NCI-H2107 (cell line): ENCODE measurements around the gene DNMT3A.

Source experiments
- DNase-seq: peaks from one replicate; lab custom pipeline; 2025; lab: John Stamatoyannopoulos, UW

Gene DNMT3A

DNA sequence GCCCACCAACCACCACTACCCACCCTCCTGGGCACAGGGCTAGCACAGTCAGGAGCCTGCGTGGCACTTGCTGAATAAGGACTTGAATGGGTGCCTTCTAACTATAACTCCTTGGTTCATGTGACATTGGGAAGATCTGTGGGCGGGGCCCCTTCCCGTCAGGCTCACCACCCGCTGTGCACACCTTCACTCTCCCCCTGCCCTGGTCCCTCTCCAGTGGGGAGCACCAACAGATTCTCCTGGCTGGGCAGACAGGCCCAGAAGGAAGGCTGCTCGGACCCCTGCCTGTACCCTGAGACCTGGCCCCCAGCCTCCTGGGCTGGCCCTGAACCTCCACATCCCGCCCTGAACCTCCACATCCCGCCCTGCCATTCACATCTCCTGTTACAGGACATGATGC, 139.9 kb downstream of the DNMT3A start:
- DNase-seq, result no peak

- no peak for DNase-seq
Measured at GRCh38 chr2:25201265-25201664, 140.5 kb downstream of the DNMT3A start.

DNA sequence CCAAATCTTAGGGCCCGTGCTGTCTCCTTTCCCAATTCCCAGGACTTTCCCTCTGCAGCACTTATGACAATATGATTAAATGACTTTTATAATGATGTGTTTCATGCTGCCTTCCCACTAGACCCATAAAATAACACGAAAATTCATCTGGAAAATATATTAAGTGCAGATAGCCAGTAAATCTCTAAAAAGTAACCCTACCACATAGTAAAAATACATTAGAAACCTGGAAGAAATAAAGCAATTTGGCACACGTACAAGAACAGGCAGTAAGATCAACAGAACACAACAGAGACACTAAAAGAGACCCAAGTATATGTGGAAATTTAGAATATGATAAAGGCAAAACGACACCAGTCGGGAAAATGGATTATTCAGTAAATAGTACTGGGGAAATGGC, 143.1 kb downstream of the DNMT3A start:
- no peak for DNase-seq

DNA sequence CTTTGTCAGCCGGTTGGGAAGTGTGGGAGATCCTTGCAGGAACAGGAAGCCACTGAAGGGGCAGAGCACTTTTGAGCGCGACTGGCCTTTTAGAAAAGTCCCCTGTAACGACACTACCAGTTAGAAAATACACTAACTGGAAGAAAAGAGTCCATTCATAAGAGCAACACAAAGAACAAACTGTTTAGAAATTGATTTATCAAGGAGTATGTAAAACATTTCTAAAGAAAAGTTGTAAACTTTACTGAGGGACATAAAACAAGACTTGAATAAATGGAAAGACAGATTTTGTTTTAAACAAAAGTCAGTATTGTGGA, 143.6 kb downstream of the DNMT3A start:
- DNase-seq, result no peak

GRCh38 chr2:25197336-25198208, 144.2 kb downstream of the DNMT3A start:
- no peak for DNase-seq

DNA sequence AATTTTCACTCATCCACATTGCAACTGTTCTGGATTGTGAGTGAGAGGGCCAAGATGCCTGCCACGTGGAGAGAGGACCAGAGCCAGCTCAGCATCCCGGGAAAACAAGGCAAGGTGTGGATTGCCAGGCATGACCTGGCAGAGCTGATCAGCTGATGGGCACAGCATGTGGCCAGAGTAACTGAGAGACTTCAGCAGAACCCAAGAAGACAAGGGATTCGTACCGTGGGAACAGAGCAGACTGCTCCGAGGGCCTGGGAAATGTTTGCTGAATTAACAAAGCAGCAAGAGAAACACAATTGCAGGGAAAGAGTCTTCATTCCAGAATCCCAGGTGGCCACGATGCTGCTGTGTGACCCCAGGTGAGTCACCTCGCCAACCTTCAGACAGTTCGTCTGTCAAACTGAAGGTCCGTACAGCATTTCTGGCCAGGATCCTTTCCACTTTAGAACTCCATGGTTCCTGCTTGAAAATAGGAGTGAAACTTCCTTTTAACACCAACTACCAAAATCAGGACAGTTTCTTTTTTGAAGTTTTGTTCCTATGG, 147.1 kb downstream of the DNMT3A start:
- no peak for DNase-seq

DNA sequence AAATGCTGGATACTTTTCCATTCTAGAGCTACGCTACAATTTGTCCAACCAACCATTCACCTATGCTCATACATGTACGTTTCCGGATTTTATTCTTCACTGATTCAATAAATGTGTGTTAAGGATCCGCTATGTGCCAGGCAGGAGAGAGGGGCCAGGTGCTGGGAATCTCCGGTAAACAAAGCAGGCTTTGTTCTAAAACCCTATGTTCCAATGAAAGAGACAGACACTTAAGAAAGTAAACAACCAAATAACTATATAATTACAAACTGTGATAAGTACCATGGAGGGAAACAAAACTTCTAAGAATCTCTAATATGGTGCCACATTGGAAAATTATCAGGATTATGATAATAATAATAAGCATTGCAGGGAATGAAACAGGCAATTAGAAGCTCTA, 151.2 kb downstream of the DNMT3A start:
- no peak for DNase-seq

DNA sequence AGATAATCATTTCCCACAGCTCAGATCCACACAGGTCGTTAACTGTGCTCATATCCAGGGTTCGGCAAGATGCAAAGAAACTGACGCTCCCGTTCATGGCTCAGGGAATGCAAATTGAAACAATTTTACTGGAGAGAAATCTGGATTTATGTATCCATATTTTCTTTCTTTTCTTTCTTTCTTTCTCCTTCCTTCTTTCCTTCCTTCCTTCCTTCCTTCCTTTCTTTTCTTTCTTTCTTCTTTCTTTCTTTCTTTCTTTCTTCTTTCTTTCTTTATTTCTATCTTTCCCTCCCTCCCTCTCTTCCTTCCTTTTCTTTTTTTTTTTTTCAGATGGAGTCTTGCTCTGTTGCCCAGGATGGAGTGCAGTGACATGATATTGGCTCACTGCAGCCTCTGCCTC, 153.3 kb downstream of the DNMT3A start:
- no peak for DNase-seq

GRCh38 chr2:25187729-25188350, 153.9 kb downstream of the DNMT3A start:
- DNase-seq, result no peak

DNA sequence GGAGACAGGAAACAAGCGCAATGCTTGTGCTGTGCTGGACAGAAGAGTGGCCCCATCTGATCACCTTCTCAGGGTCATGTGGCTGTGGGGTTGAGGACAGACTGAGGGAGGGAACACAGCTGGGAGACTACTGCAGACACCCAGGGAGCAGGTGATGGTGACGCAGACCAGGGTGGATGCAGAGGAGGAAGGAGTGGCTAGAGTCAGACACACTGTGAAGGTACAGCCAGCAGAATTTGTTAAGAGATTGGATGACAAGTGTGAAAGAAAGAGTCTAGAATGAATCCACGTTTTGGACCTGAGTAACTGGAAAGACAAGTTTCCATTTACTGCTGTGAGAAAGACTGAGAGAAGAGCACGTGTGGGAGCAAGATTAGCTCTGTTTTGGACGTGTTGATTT, 157.5 kb downstream of the DNMT3A start:
- no peak for DNase-seq

GRCh38 chr2:25178976-25179375, 162.7 kb downstream of the DNMT3A start:
- no peak for DNase-seq
